Esophagus muscularis mucosa (tissue), 4 donors: ENCODE results near the gene AGAP1. TPM values are rescaled to one million over a fixed set of nuclear protein-coding genes. Genes with fewer than 3 reads are reported as not detected.

ENCODE experiments used
- DNase-seq: peaks from one replicate; pipeline ENCODE4 v3.0.0-alpha.2; 2017; ENCODE audit errors: extremely low spot score
- H3K27ac ChIP-seq, 4 donors: fragments of 200-600 bp; sonication (generic); replicated peaks in 1 of 4; 1 replicate in 3 of 4; 2 replicates in 1 of 4; pipeline ENCODE4 v1.5.1; 2016 to 2019; ENCODE audit warnings: mild to moderate bottlenecking in 1 of 4
- H3K27me3 ChIP-seq, 4 donors: fragments of 200-600 bp; sonication (generic); one replicate each; pipeline versions ENCODE4 v1.5.1 to v1.6.0; 2016 to 2019
- H3K36me3 ChIP-seq, 4 donors: fragments of 200-600 bp; sonication (generic); one replicate each; pipeline ENCODE4 v1.5.1; 2016 to 2019
- H3K4me1 ChIP-seq, 4 donors: fragments of 200-600 bp; sonication (generic); one replicate each; pipeline ENCODE4 v1.5.1; 2016 to 2019
- H3K4me3 ChIP-seq, 4 donors: fragments of 200-600 bp; sonication (generic); 1 replicate in 2 of 4; 2 replicates in 2 of 4; pipeline ENCODE4 v1.5.1; 2016 to 2019; ENCODE audit warnings: mild to moderate bottlenecking in 4 of 4, moderate library complexity in 1 of 4
- H3K9me3 ChIP-seq, 4 donors: fragments of 200-600 bp; sonication (generic); 1 replicate in 3 of 4; 2 replicates in 1 of 4; pipeline ENCODE4 v1.5.1; 2016 to 2019
- CTCF ChIP-seq, 3 experiments: fragments of 200-600 bp in 2 of 3; fragments of 450-650 bp in 1 of 3; sonication (generic) in 2 of 3; IDR thresholded peaks; one replicate each; pipeline ENCODE4 v1.5.1; 2017 to 2019; ENCODE audit warnings: antibody characterized with exemption in 3 of 3, mild to moderate bottlenecking in 2 of 3, moderate library complexity in 1 of 3
- EP300 ChIP-seq: sonication (generic); formaldehyde crosslinking; IDR thresholded peaks from one replicate; pipeline ENCODE4 v1.6.1; 2017; ENCODE audit warnings: antibody characterized with exemption
- POLR2A ChIP-seq: fragments of 450-650 bp; IDR thresholded peaks from one replicate; pipeline ENCODE4 v1.6.1; 2017; ENCODE audit warnings: antibody characterized with exemption, moderate library complexity, mild to moderate bottlenecking, low read depth
- POLR2AphosphoS5 ChIP-seq, 2 donors: sonication (generic); formaldehyde crosslinking; IDR thresholded peaks; one replicate each; pipeline ENCODE4 v1.6.1; 2017; ENCODE audit warnings: antibody characterized with exemption in 2 of 2
- WGBS: methylation state at CpG from one replicate; pipeline ENCODE4 v1.1.5; 2018; 5-methylcytosine and 5-hydroxymethylcytosine counted together
- intact Hi-C: fragments of 100-400 bp; cut with DNase I; formaldehyde crosslinking; loops from one replicate; pipeline ENCODE4 v1.15.1; 2023
- total RNA-seq, 4 donors: library from RNA; depleted of rRNA; stranded (reverse); fragments of >200 nt; gene quantifications; one replicate each; pipeline versions ENCODE4 v1.1.0 to v1.2.1, GENCODE V29; 2016

Gene AGAP1
- total RNA-seq, 4 donors from 2014 or later, result 37.9 to 62.4 (median 47.2) TPM

- no peak overlapping the region for H3K4me3 ChIP-seq
- H3K4me1 ChIP-seq, result peaks cover 17 to 34% (median 30%) of the 10 kb centered on the region in 4 donors
- WGBS, result 73% methylated on average over 1 of the region's 1 CpG
- no peak overlapping the region for H3K27ac ChIP-seq
- intact Hi-C loops, result no loop called here
- peaks cover 0 to 7% (median 0%) of the 10 kb centered on the region in 4 donors for H3K9me3 ChIP-seq
- no peaks in the 10 kb centered on the region for H3K36me3 ChIP-seq
- TF ChIP-seq CTCF (IDR thresholded peaks at IDR 0.05) (no peak), POLR2AphosphoS5 (IDR thresholded peaks at IDR 0.05) (no peak), POLR2A (no peak), EP300 (no peak)
- DNase-seq, result no peak
- H3K27me3 ChIP-seq, result no peaks in the 10 kb centered on the region
Observed at GRCh38 chr2:235526166-235526565, 32.3 kb downstream of the AGAP1 start.

GRCh38 chr2:235527806-235528469 is 34.1 kb downstream of the AGAP1 start:
- DNase-seq, result no peak
- WGBS, result 40% methylated on average over 7 of the region's 7 CpGs

GRCh38 chr2:235529621-235530020 is 35.8 kb downstream of the AGAP1 start:
- Histone ChIP-seq H3K27ac (no peak overlapping the region), H3K9me3 (peaks cover 0 to 7% (median 0%) of the 10 kb centered on the region in 4 donors), H3K36me3 (no peaks in the 10 kb centered on the region), H3K27me3 (no peaks in the 10 kb centered on the region), H3K4me1 (peaks cover 10 to 36% (median 31%) of the 10 kb centered on the region in 4 donors), H3K4me3 (no peak overlapping the region)
- DNase-seq, result no peak
- no peak for TF ChIP-seq POLR2A
- TF ChIP-seq CTCF (IDR thresholded peaks at IDR 0.05), result no peak
- no peak for TF ChIP-seq POLR2AphosphoS5 (IDR thresholded peaks at IDR 0.05)
- no peak for TF ChIP-seq EP300
- WGBS, result 91% methylated on average over 3 of the region's 3 CpGs
- intact Hi-C loops, result no loop called here

More at GRCh38 chr2:235527806-235528469, 34.1 kb downstream of the AGAP1 start:
- Histone ChIP-seq H3K27ac (no peak overlapping the region), H3K4me3 (no peak overlapping the region), H3K27me3 (no peaks in the 10 kb centered on the region), H3K36me3 (no peaks in the 10 kb centered on the region), H3K9me3 (peaks cover 0 to 7% (median 0%) of the 10 kb centered on the region in 4 donors), H3K4me1 (peaks cover 10 to 27% (median 21%) of the 10 kb centered on the region in 4 donors)
- TF ChIP-seq POLR2A (no peak), POLR2AphosphoS5 (IDR thresholded peaks at IDR 0.05) (no peak), EP300 (no peak), CTCF (IDR thresholded peaks at IDR 0.05) (no peak)
- intact Hi-C loops, result no loop called here

- Histone ChIP-seq H3K4me1 (peaks cover 10 to 36% (median 31%) of the 10 kb centered on the region in 4 donors), H3K27me3 (no peaks in the 10 kb centered on the region), H3K9me3 (peaks cover 0 to 7% (median 0%) of the 10 kb centered on the region in 4 donors), H3K4me3 (no peak overlapping the region), H3K27ac (no peak overlapping the region), H3K36me3 (no peaks in the 10 kb centered on the region)
- DNase-seq, result no peak
- intact Hi-C loops, result no loop called here
- 96% methylated on average over 5 of the region's 5 CpGs for WGBS
- TF ChIP-seq EP300 (no peak), CTCF (IDR thresholded peaks at IDR 0.05) (no peak), POLR2A (no peak), POLR2AphosphoS5 (IDR thresholded peaks at IDR 0.05) (no peak)
Observed at GRCh38 chr2:235530735-235531134, 36.9 kb downstream of the AGAP1 start.
